HepG2 (cell line): Measurements from ENCODE around the gene TPPP2. TPM values are rescaled to one million over a fixed set of nuclear protein-coding genes. Genes with fewer than 3 reads are reported as not detected.

Experiments
- ATAC-seq: fragments of 200-7000 bp; cut with Tn5 transposase; 3 replicates; pipeline ENCODE4 v1.9.1; 2020; ENCODE audit warnings: mild to moderate bottlenecking, moderate library complexity
- BruUV-seq: library from RNA; stranded (reverse); fragments of 400-500 nt; replicated peaks from 2 replicates; lab custom pipeline; 2021; lab: Mats Ljungman, UMichigan
- CTCF ChIA-PET: fragments of 300-600 bp; formaldehyde crosslinking; extraction: SDS; loops from one replicate; lab custom pipeline; 2021; ENCODE audit warnings: low total read pairs, inconsistent platforms, low intra/inter-chr PET ratio; lab: Yijun Ruan, JAX
- POLR2A ChIA-PET: fragments of 350-600 bp; sonication (Branson Sonifier 250); formaldehyde crosslinking; loops from one replicate; lab custom pipeline; 2020; ENCODE audit warnings: antibody characterized with exemption, inconsistent platforms; lab: Yijun Ruan, JAX
- DNase-seq: peaks from one replicate; pipeline ENCODE4 v3.0.0-alpha.2; 2015; ENCODE audit warnings: low spot score
- FAIRE-seq: peaks from 3 replicates; lab custom pipeline; 2011; peaks lifted over from hg19 to GRCh38; lab: Jason Lieb, UNC
- H2AFZ ChIP-seq: one replicate; pipeline ENCODE4 v1.6.1; 2011; ENCODE audit warnings: low read length, inconsistent platforms
- H3K27ac ChIP-seq: fragments of 300-600 bp; 3 replicates; pipeline ENCODE4 v1.8.0; 2011; ENCODE audit warnings: mixed run types, mild to moderate bottlenecking, mixed read lengths, low read length, inconsistent platforms; ENCODE audit not compliant: insufficient read depth; ENCODE audit errors: extremely low read length
- H3K27me3 ChIP-seq, 2 experiments: fragments of 200-600 bp in 1 of 2; 2 replicates in 1 of 2; 3 replicates in 1 of 2; pipeline versions ENCODE4 v1.6.0 to v1.8.0; 2011; ENCODE audit warnings: low read length in 2 of 2, mild to moderate bottlenecking in 2 of 2, moderate library complexity in 2 of 2, inconsistent platforms in 1 of 2; ENCODE audit not compliant: insufficient read depth in 2 of 2, control insufficient read depth in 1 of 2
- H3K36me3 ChIP-seq, 2 experiments: fragments of 200-600 bp in 1 of 2; replicated peaks in 1 of 2; 2 replicates in 1 of 2; 3 replicates in 1 of 2; pipeline versions ENCODE4 v1.5.1 to v1.8.0; 2011; ENCODE audit warnings: low read length in 2 of 2, inconsistent platforms in 1 of 2; ENCODE audit not compliant: insufficient read depth in 2 of 2, control insufficient read depth in 1 of 2
- H3K4me1 ChIP-seq: 2 replicates; pipeline ENCODE4 v1.5.1; 2012; ENCODE audit warnings: low read length, inconsistent platforms; ENCODE audit not compliant: insufficient read depth
- H3K4me2 ChIP-seq: 2 replicates; pipeline ENCODE4 v1.6.0; 2011; ENCODE audit warnings: low read depth, low read length, inconsistent platforms
- H3K4me3 ChIP-seq, 3 experiments: fragments of 200-600 bp in 1 of 3; sonication (generic), shearing (Covaris generic) in 1 of 3; replicated peaks in 1 of 3; 2 replicates each; pipeline ENCODE4 v1.5.1; 2011 to 2016; ENCODE audit warnings: low read length in 3 of 3, inconsistent platforms in 2 of 3, low read depth in 2 of 3, mild to moderate bottlenecking in 2 of 3, control low read depth in 1 of 3, mixed read lengths in 1 of 3; ENCODE audit not compliant: insufficient read depth in 1 of 3
- H3K79me2 ChIP-seq: one replicate; pipeline ENCODE4 v1.6.1; 2011; ENCODE audit warnings: low read length, inconsistent platforms; ENCODE audit not compliant: insufficient read depth
- H3K9ac ChIP-seq: 2 replicates; pipeline ENCODE4 v1.6.0; 2011; ENCODE audit warnings: mild to moderate bottlenecking, low read depth, low read length, inconsistent platforms; ENCODE audit not compliant: insufficient read depth
- H3K9me3 ChIP-seq: 2 replicates; pipeline ENCODE4 v1.5.1; 2012; ENCODE audit warnings: mild to moderate bottlenecking, low read length
- H4K20me1 ChIP-seq: 2 replicates; pipeline ENCODE4 v1.6.0; 2011; ENCODE audit warnings: inconsistent platforms, mild to moderate bottlenecking, low read length, moderate library complexity; ENCODE audit not compliant: insufficient read depth
- AGO1 ChIP-seq: fragments of 200-400 bp; formaldehyde crosslinking; IDR thresholded peaks from 2 replicates; pipeline ENCODE4 v1.6.1; 2017; ENCODE audit warnings: mild to moderate bottlenecking, low read depth, low read length, moderate library complexity; ENCODE audit not compliant: poor library complexity, severe bottlenecking
- AGO2 ChIP-seq: fragments of 200-400 bp; formaldehyde crosslinking; optimal IDR thresholded peaks from 2 replicates; pipeline ENCODE3; 2017; ENCODE audit warnings: mild to moderate bottlenecking, low read depth, low read length, moderate library complexity
- BORCS8-MEF2B ChIP-seq: sonication (generic); formaldehyde crosslinking; IDR thresholded peaks from 2 replicates; pipeline ENCODE4 v1.8.0; 2022; ENCODE audit warnings: mild to moderate bottlenecking, missing genetic modification reagents
- CREB1 ChIP-seq, 2 experiments: fragments of 450-650 bp in 1 of 2; IDR thresholded peaks; 2 replicates each; pipeline ENCODE4 v1.6.1; 2016 to 2017; ENCODE audit warnings: control low read depth in 1 of 2, mild to moderate bottlenecking in 1 of 2, missing compliant biosample characterization in 1 of 2, missing genetic modification characterization in 1 of 2
- FOXM1 ChIP-seq: sonication (generic); formaldehyde crosslinking; IDR thresholded peaks from 2 replicates; pipeline ENCODE4 v1.5.0; 2020; ENCODE audit warnings: missing genetic modification reagents
- HIVEP1 ChIP-seq: sonication (generic); formaldehyde crosslinking; IDR thresholded peaks from 2 replicates; pipeline ENCODE4 v1.4.0; 2020; ENCODE audit warnings: mild to moderate bottlenecking, missing genetic modification reagents
- KLF15 ChIP-seq: sonication (generic); formaldehyde crosslinking; IDR thresholded peaks from 2 replicates; pipeline ENCODE4 v1.8.1; 2023; ENCODE audit warnings: borderline replicate concordance, mild to moderate bottlenecking, inconsistent platforms, missing genetic modification reagents, mixed read lengths
- KLF9 ChIP-seq: IDR thresholded peaks from 2 replicates; pipeline ENCODE4 v1.6.1; 2016; ENCODE audit warnings: low read depth
- NR2F6 ChIP-seq, 2 experiments: IDR thresholded peaks; 2 replicates each; pipeline ENCODE4 v1.6.1; 2016; ENCODE audit warnings: antibody characterized with exemption in 1 of 2, mild to moderate bottlenecking in 1 of 2
- RBFOX2 ChIP-seq: fragments of 200-400 bp; formaldehyde crosslinking; IDR thresholded peaks from 2 replicates; pipeline ENCODE4 v1.6.1; 2017; ENCODE audit warnings: low read depth, mild to moderate bottlenecking, low read length
- TEAD3 ChIP-seq: optimal IDR thresholded peaks from 2 replicates; pipeline ENCODE3; 2016; ENCODE audit warnings: borderline replicate concordance
- ZFP1 ChIP-seq: IDR thresholded peaks from 2 replicates; pipeline ENCODE4 v1.6.1; 2016
- ZFX ChIP-seq: sonication (generic); formaldehyde crosslinking; IDR thresholded peaks from 2 replicates; pipeline ENCODE4 v1.4.0; 2020; ENCODE audit warnings: mild to moderate bottlenecking, low read depth, missing genetic modification reagents, moderate library complexity
- ZNF230 ChIP-seq: sonication (generic); formaldehyde crosslinking; IDR thresholded peaks from 2 replicates; pipeline ENCODE4 v1.4.0; 2020; ENCODE audit warnings: mild to moderate bottlenecking, missing genetic modification reagents
- WGBS: methylation state at CpG from one replicate; pipeline ENCODE4 v1.1.6; 2017; ENCODE audit warnings: low lambda C conversion rate; 5-methylcytosine and 5-hydroxymethylcytosine counted together
- in situ Hi-C: cut with HindIII; loops from 2 replicates; pipeline ENCODE4 v1.10.0; 2017; ENCODE audit warnings: low pct_unique_long_range_greater_than_20kb; ENCODE audit not compliant: extremely low pct_ligation_motif_present
- intact Hi-C: fragments of 100-400 bp; cut with micrococcal nuclease; formaldehyde crosslinking; loops from one replicate; pipeline ENCODE4 v1.10.0; 2022; ENCODE audit not compliant: unreplicated experiment
- polyA plus RNA-seq, 8 experiments: library from polyadenylated mRNA; depleted of rRNA in 3 of 8; stranded (reverse) in 7 of 8; unstranded in 1 of 8; fragments of >200 nt; fragmentation: Illumina TruSeq in 4 of 8; extraction: Trizol in 4 of 8; gene quantifications; 2 replicates each; pipeline versions ENCODE4 v1.2.1 to v1.2.3, GENCODE V29; 2011 to 2016; ENCODE audit warnings: low read depth in 4 of 8, missing spikeins in 1 of 8, mixed read lengths in 1 of 8; ENCODE audit not compliant: insufficient read depth in 1 of 8
- total RNA-seq, 5 experiments: library from RNA; depleted of rRNA; stranded (reverse); fragments of >200 nt; fragmentation: Illumina TruSeq; extraction: Trizol; gene quantifications; 2 replicates each; pipeline ENCODE4 v1.2.3, GENCODE V29; 2016; ENCODE audit warnings: low read depth in 1 of 5
- TF ChIP-seq, protein P1 (sequence below): sonication (generic); formaldehyde crosslinking; IDR thresholded peaks from 2 replicates; pipeline ENCODE4 v1.9.0; 2021; ENCODE audit warnings: missing genetic modification reagents, borderline replicate concordance
- TF ChIP-seq, protein P2 (sequence below): sonication (generic); formaldehyde crosslinking; IDR thresholded peaks from 2 replicates; pipeline ENCODE4 v1.5.1; 2020; ENCODE audit warnings: mild to moderate bottlenecking, missing genetic modification reagents, moderate library complexity

The TPPP2 gene
- total and polyA plus RNA-seq, 2 of the 13 experiments (the other 11 are each of a cell fraction or from before 2014, with no cell fraction given), result 0.58 to 4.2 TPM

GRCh38 chr14:21073921-21074320 is 43.9 kb downstream of the TPPP2 start (continued):
- TF ChIP-seq BORCS8-MEF2B (CRISPR knock-in tag) (0 out of 2 replicates have a peak, but pooled peaks have one; percentile 48), FOXM1 (CRISPR knock-in tag) (no peak), KLF15 (CRISPR knock-in tag) (no peak), RBFOX2 (peak; percentile 5; the same call in 1 of the 2 replicates)

- Histone ChIP-seq H3K27me3 (peaks cover 0 to 3% of the 10 kb centered on the region in 2 experiments; a peak in 1 of 5 replicates), H3K79me2 (peaks cover 6% of the 10 kb centered on the region), H3K9ac (no peak overlapping the region), H3K4me3 (no peak overlapping the region), H2AFZ (no peak overlapping the region), H4K20me1 (no peaks in the 10 kb centered on the region), H3K4me2 (no peak overlapping the region), H3K4me1 (peaks cover 22% of the 10 kb centered on the region), H3K27ac (no peak overlapping the region), H3K36me3 (peaks cover 29 to 53% of the 10 kb centered on the region in 2 experiments), H3K9me3 (no peaks in the 10 kb centered on the region)
- WGBS, result 91% methylated on average over 26 of the region's 26 CpGs
- ChIA-PET CTCF (no interaction called here), POLR2A (interaction anchor here (0.9 to 1.8 kb wide), 6 partner anchors 9 to 59 kb away, joined by 3 to 8 read pairs (median 4); no protein-coding TSS in a partner anchor)
- intact Hi-C loops, result no loop called here
- no TSS peak for BruUV-seq
- no peak for FAIRE-seq
- ATAC-seq, result no peak
- in situ Hi-C loops, result no loop called here
- no peak for DNase-seq
- TF ChIP-seq HIVEP1, result peak; percentile 31; the same call in 1 of the 2 replicates
- peak; percentile 83 for TF ChIP-seq AGO2
- no peak for TF ChIP-seq ZFP1 (CRISPR knock-in tag)
- TF ChIP-seq ZNF230 (CRISPR knock-in tag), result no peak
- TF ChIP-seq, protein P1, sequence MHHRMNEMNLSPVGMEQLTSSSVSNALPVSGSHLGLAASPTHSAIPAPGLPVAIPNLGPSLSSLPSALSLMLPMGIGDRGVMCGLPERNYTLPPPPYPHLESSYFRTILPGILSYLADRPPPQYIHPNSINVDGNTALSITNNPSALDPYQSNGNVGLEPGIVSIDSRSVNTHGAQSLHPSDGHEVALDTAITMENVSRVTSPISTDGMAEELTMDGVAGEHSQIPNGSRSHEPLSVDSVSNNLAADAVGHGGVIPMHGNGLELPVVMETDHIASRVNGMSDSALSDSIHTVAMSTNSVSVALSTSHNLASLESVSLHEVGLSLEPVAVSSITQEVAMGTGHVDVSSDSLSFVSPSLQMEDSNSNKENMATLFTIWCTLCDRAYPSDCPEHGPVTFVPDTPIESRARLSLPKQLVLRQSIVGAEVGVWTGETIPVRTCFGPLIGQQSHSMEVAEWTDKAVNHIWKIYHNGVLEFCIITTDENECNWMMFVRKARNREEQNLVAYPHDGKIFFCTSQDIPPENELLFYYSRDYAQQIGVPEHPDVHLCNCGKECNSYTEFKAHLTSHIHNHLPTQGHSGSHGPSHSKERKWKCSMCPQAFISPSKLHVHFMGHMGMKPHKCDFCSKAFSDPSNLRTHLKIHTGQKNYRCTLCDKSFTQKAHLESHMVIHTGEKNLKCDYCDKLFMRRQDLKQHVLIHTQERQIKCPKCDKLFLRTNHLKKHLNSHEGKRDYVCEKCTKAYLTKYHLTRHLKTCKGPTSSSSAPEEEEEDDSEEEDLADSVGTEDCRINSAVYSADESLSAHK (CRISPR knock-in tag), result no peak
- TF ChIP-seq, protein P2, sequence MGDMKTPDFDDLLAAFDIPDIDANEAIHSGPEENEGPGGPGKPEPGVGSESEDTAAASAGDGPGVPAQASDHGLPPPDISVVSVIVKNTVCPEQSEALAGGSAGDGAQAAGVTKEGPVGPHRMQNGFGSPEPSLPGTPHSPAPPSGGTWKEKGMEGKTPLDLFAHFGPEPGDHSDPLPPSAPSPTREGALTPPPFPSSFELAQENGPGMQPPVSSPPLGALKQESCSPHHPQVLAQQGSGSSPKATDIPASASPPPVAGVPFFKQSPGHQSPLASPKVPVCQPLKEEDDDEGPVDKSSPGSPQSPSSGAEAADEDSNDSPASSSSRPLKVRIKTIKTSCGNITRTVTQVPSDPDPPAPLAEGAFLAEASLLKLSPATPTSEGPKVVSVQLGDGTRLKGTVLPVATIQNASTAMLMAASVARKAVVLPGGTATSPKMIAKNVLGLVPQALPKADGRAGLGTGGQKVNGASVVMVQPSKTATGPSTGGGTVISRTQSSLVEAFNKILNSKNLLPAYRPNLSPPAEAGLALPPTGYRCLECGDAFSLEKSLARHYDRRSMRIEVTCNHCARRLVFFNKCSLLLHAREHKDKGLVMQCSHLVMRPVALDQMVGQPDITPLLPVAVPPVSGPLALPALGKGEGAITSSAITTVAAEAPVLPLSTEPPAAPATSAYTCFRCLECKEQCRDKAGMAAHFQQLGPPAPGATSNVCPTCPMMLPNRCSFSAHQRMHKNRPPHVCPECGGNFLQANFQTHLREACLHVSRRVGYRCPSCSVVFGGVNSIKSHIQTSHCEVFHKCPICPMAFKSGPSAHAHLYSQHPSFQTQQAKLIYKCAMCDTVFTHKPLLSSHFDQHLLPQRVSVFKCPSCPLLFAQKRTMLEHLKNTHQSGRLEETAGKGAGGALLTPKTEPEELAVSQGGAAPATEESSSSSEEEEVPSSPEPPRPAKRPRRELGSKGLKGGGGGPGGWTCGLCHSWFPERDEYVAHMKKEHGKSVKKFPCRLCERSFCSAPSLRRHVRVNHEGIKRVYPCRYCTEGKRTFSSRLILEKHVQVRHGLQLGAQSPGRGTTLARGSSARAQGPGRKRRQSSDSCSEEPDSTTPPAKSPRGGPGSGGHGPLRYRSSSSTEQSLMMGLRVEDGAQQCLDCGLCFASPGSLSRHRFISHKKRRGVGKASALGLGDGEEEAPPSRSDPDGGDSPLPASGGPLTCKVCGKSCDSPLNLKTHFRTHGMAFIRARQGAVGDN (CRISPR knock-in tag), result peak; percentile 27
- no peak for TF ChIP-seq NR2F6 (IDR thresholded peaks at IDR 0.05)
- TF ChIP-seq NR2F6 (CRISPR knock-in tag; IDR thresholded peaks at IDR 0.05), result no peak
- peak; percentile 26 for TF ChIP-seq AGO1
- no peak for TF ChIP-seq KLF9 (CRISPR knock-in tag)
- peak; percentile 12 for TF ChIP-seq TEAD3 (CRISPR knock-in tag)
- TF ChIP-seq ZFX (CRISPR knock-in tag), result no peak
- TF ChIP-seq CREB1 (IDR thresholded peaks at IDR 0.05), result no peak
- TF ChIP-seq CREB1 (CRISPR knock-in tag; IDR thresholded peaks at IDR 0.05), result no peak
Observed at GRCh38 chr14:21074398-21075272, 44.6 kb downstream of the TPPP2 start.
